Stimulated activated CD4-positive, alpha-beta T cell treated with anti-CD3 and anti-CD28 coated beads, Interleukin-4, amount 100 ng/mL, for 48 hours (primary cell): ENCODE measurements around the gene SDE2.
"Not testable (repeated sequence)": the region's sequence is repeated elsewhere in the genome, so short reads cannot be mapped to it uniquely, and the experiment has no call there.

Experiments
- DNase-seq, 2 donors: peaks; one replicate each; pipeline ENCODE4 v3.0.0-alpha.2; 2020; ENCODE audit warnings: low read depth in 2 of 2

The SDE2 gene

GRCh38 chr1:225999227-225999911 lies at the start of gene SDE2:
Gene SDE2, minus strand, starts transcription at chr1:225999343. Its CDS starts 31 bp downstream, at chr1:225999312.
- DNase-seq: peak; percentile 100

DNA sequence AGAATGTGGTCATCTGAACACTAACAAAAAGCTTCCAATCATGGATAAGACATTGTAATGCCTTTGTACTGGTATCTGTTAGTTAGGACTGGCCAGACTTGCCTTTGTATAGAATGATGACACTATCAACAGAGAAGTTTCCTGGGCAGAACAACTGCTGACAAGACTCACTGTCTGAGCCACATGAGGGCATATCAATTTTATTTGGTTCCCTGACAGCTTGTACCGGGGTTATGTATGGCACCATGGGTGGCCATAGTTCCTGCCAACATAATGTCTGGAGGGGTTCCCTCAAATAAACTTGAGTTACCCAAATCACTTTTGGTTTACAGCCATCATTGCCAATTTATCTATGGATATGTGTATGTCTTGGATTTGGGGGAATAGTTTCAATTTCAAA lies 49.7 kb upstream of the SDE2 start:
- no peak for DNase-seq

DNA sequence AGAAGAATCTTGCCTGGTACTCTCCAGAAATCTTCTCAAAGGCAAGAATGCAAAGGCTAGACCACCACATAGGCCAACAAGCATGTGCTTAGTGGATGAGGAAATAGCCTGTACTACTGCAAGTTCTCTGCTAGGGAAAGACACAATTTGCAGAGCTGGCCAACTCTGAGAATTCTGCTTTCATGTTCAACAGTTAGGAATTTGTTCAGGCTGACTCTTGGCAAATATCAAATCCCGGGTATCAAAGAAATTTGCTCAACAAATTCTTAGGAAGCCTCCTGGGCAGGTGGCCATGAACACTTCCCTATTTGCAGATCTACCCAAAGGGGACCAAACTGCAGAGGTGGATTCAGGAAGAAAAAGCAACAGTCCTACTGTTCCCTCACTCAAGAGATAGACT lies 48.4 kb upstream of the SDE2 start:
- DNase-seq: no peak

- no peak for DNase-seq
Measured at GRCh38 chr1:226046240-226046639, 47.1 kb upstream of the SDE2 start.

DNA sequence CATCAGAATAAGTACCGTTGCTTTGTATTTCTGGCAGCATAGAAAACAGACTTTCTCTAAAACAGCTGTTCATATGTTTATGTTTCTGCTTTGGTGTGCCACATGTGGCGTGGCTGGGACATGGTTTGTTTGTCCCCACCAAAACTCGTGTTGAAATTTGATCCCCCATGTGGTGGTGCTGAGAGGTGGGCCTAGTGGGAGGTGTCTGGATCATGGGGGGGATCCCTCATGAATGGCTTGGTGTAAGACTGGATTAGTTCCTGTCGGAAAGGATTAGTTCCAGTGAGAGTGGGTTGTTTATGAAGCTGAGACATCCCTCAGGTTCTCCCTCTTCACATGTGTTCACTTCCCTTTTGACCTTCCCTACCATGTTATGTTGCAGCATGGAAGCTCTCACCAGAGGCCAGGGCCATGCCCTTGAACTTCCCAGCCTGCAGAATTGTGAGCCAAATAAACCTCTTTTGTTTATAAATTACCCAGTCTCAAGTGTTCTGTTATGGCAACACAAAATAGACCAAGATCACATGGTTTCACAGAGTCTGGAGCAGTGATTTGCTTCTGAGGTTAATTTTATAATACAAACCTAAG lies 45.5 kb upstream of the SDE2 start:
- DNase-seq: no peak

GRCh38 chr1:226041419-226041818 lies 42.3 kb upstream of the SDE2 start:
- DNase-seq: no peak

- DNase-seq: no peak
Measured at GRCh38 chr1:226038661-226039060, 39.5 kb upstream of the SDE2 start.

- DNase-seq: no peak
Measured at GRCh38 chr1:226035915-226036314, 36.8 kb upstream of the SDE2 start.

DNA sequence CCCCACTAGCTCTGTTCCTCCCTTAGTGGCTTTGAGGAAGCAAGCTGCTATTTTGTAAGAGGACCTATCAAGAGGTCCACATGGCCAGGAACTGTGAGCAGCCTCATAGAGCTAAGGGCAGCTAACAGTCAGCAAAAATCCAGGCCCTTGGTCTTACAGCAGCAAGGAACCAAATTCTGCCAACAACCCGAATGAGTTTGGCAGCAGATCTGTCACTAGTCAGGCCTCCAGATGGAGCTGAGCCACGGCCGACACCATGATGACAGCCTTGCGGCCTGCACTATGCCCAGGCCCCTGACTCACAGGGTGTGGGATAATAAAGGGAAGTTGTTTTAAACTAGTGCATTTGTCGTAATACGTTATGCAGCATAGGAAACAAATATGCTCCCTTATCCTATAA lies 35.3 kb upstream of the SDE2 start:
- no peak for DNase-seq

- DNase-seq: no peak
Measured at GRCh38 chr1:226033991-226034390, 34.8 kb upstream of the SDE2 start.

DNA sequence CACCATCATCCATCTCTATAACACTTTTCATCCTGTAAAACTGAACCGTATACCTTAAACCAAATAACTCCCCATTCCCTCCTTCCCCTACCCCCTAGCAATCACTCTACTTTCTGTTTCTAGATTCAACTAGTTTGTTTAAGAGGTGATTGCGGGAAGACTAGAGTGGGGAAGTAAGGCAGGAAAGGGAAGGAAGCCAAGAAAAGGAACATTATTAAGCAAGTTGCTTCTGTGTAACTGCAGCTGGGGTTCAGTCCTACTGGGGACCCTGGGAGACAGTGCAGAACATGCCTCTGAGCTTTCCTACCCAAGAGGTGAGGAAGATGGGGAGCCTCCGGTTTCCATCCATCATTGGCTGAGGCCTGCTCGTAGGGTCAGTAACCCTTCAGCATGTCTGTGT lies 34.4 kb upstream of the SDE2 start:
- DNase-seq: no peak

DNA sequence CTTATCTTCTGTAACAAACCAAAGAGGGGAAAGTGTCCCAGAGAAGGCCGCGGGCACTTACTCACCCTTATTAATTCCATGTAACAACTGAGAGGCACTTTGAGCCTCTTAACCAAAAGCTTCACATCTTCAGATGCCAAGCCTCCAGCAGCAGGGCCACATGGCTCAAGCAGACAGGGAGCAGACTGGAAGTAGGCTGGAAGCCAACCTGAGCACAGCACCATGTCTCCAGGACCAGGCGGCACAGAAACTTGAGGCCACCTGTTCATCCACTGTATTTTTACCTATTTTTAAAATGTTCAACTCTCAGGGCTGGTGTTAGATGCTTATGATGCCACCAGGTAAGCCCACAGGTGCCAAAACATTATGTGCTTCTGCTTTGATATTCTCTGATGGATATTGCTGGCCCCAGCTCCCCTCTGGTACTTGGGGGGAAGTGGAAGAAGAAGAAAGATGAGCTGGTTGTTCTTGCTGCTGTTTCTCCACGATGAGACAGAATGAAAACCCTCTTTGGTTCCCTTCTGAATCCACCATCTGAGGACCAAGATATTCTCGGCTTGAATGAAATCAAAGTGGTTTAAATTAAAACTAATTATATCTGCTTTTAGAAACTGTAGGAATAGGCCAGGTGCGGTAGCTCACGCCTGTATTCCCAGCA lies 30.6 kb upstream of the SDE2 start:
- no peak for DNase-seq

GRCh38 chr1:226029093-226029496 lies 30.0 kb upstream of the SDE2 start:
- no peak for DNase-seq

GRCh38 chr1:226027538-226028217 lies 28.5 kb upstream of the SDE2 start:
- DNase-seq: no peak

DNA sequence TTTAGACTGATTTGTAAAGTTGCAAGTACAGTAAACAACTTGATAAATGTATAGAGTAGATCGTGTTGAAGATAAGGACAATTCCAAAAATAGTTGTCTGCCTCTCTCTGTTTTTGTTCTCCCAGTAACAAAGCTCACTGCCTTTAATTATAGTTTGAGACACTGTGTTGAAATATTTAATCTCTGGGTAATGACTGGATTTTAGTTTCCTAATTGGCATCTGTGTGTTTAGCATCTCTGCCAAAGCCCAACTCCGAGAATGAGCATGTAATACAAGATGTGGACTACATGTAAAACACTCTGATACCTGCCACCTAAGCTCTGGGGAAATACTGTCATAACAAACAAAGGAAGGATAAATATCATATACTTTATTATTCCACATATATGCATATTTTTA lies 27.7 kb upstream of the SDE2 start:
- DNase-seq: no peak

DNA sequence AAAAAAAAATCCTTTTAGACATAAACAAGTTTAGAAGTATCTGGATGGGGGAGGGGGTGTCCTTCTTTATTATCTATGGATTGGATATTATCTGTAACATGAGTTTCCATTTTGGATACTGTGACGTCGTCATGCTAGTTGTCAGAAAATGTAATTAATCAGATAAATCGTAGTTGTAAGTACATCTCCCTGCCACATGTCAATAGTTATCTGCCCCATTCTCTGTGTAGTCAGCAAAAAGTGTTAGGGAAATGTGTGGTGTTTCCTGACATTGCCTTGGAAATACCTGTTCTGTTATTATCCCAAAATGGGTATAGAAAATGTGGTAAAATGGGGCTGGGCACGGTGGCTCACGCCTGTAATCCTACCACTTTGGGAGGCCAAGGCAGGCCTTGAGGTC lies 24.6 kb upstream of the SDE2 start:
- DNase-seq: no peak

- no peak for DNase-seq
Measured at GRCh38 chr1:226021801-226022200, 22.7 kb upstream of the SDE2 start.

DNA sequence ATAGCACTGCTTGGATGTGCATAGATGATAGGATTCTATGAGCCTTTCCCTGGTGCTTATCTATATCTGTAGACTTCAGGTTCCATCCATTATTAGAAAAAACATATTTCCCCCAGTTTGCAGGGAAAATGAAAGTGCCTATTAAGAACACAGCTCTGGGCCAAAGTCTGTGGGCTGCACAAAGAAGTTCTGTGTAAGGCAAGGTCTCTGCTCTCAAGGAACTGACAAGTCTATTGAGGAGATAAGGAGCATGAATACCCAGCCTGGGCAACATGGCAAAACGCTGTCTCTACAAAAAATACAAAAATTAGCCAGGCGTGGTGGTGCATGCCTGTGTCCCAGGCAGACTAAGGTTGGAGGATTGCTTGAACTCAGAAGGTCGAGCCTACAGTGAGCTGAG lies 22.3 kb upstream of the SDE2 start:
- no peak for DNase-seq

GRCh38 chr1:226019572-226019971 lies 20.4 kb upstream of the SDE2 start:
- DNase-seq: no peak

- no peak for DNase-seq
Measured at GRCh38 chr1:226017070-226017469, 17.9 kb upstream of the SDE2 start.

- no peak for DNase-seq
Measured at GRCh38 chr1:226009650-226010044, 10.5 kb upstream of the SDE2 start.

- DNase-seq: not testable (repeated sequence)
Measured at GRCh38 chr1:226007126-226007892, 8.2 kb upstream of the SDE2 start.
